Adipocyte (in vitro differentiated cells): ENCODE results near the gene YBEY.
A peak's percentile ranks its signal among the peaks of the same experiment; 100 is the strongest.

ENCODE experiments used
- DNase-seq: peaks from one replicate; pipeline ENCODE4 v3.0.0-alpha.2; 2015; ENCODE audit warnings: low read depth
- H3K27me3 ChIP-seq: replicated peaks from 2 replicates; pipeline ENCODE4 v1.7.0; 2013; ENCODE audit warnings: mild to moderate bottlenecking, low read length, moderate library complexity; ENCODE audit not compliant: control insufficient read depth, insufficient read depth
- H3K36me3 ChIP-seq: 2 replicates; pipeline ENCODE4 v1.7.0; 2013; ENCODE audit warnings: low read length, mild to moderate bottlenecking, moderate library complexity; ENCODE audit not compliant: control insufficient read depth, insufficient read depth, severe bottlenecking
- H3K4me1 ChIP-seq: 2 replicates; pipeline ENCODE4 v1.7.0; 2013; ENCODE audit warnings: mild to moderate bottlenecking, low read length, moderate library complexity; ENCODE audit not compliant: control insufficient read depth, insufficient read depth
- H3K4me3 ChIP-seq: 2 replicates; pipeline ENCODE4 v1.7.0; 2013; ENCODE audit warnings: mild to moderate bottlenecking, low read length, moderate library complexity
- H3K9ac ChIP-seq: 2 replicates; pipeline ENCODE4 v1.7.0; 2013; ENCODE audit warnings: mild to moderate bottlenecking, low read length, moderate library complexity
- H3K9me3 ChIP-seq: 2 replicates; pipeline ENCODE4 v1.7.0; 2013; ENCODE audit warnings: mild to moderate bottlenecking, low read length, moderate library complexity; ENCODE audit not compliant: control insufficient read depth

YBEY gene

GRCh38 chr21:46265736-46266525 is 20.2 kb upstream of the YBEY start:
- no peaks in the 10 kb centered on the region for H3K27me3 ChIP-seq
- peaks cover 80% of the 10 kb centered on the region for H3K36me3 ChIP-seq
- no peaks in the 10 kb centered on the region for H3K9me3 ChIP-seq
- no peak for DNase-seq
- H3K4me3 ChIP-seq = no peak overlapping the region
- no peaks in the 10 kb centered on the region for H3K4me1 ChIP-seq
- no peak overlapping the region for H3K9ac ChIP-seq

GRCh38 chr21:46266946-46267345 is 19.2 kb upstream of the YBEY start:
- Histone ChIP-seq H3K27me3 (no peaks in the 10 kb centered on the region), H3K4me1 (no peaks in the 10 kb centered on the region), H3K9ac (no peak overlapping the region), H3K9me3 (no peaks in the 10 kb centered on the region), H3K4me3 (no peak overlapping the region), H3K36me3 (peaks cover 81% of the 10 kb centered on the region)
- DNase-seq = no peak

GRCh38 chr21:46268371-46268770 is 17.8 kb upstream of the YBEY start:
- Histone ChIP-seq H3K4me3 (no peak overlapping the region), H3K4me1 (no peaks in the 10 kb centered on the region), H3K36me3 (peaks cover 91% of the 10 kb centered on the region), H3K9me3 (no peaks in the 10 kb centered on the region), H3K9ac (no peak overlapping the region), H3K27me3 (no peaks in the 10 kb centered on the region)
- no peak for DNase-seq

GRCh38 chr21:46269466-46269865 is 16.7 kb upstream of the YBEY start:
- Histone ChIP-seq H3K4me1 (no peaks in the 10 kb centered on the region), H3K27me3 (no peaks in the 10 kb centered on the region), H3K9me3 (no peaks in the 10 kb centered on the region), H3K4me3 (no peak overlapping the region), H3K36me3 (peaks cover 95% of the 10 kb centered on the region), H3K9ac (no peak overlapping the region)
- DNase-seq = no peak

- no peaks in the 10 kb centered on the region for H3K27me3 ChIP-seq
- no peaks in the 10 kb centered on the region for H3K4me1 ChIP-seq
- H3K4me3 ChIP-seq = no peak overlapping the region
- peaks cover 96% of the 10 kb centered on the region for H3K36me3 ChIP-seq
- H3K9me3 ChIP-seq = no peaks in the 10 kb centered on the region
- no peak for DNase-seq
- H3K9ac ChIP-seq = no peak overlapping the region
Observed at GRCh38 chr21:46273341-46273740, 12.8 kb upstream of the YBEY start.

GRCh38 chr21:46274797-46275390 is 11.2 kb upstream of the YBEY start:
- Histone ChIP-seq H3K9ac (no peak overlapping the region), H3K36me3 (peaks cover 93% of the 10 kb centered on the region), H3K9me3 (no peaks in the 10 kb centered on the region), H3K4me1 (no peaks in the 10 kb centered on the region), H3K4me3 (no peak overlapping the region), H3K27me3 (no peaks in the 10 kb centered on the region)
- DNase-seq = no peak

GRCh38 chr21:46284077-46284644 is 2.0 kb upstream of the YBEY start:
- Histone ChIP-seq H3K4me1 (peaks cover 43% of the 10 kb centered on the region), H3K36me3 (peaks cover 44% of the 10 kb centered on the region), H3K9ac (peak overlapping the region; percentile 96), H3K4me3 (peak overlapping the region; percentile 99), H3K9me3 (no peaks in the 10 kb centered on the region), H3K27me3 (no peaks in the 10 kb centered on the region)
- no peak for DNase-seq

- Histone ChIP-seq H3K4me1 (peaks cover 43% of the 10 kb centered on the region), H3K36me3 (peaks cover 39% of the 10 kb centered on the region)
- no peak for DNase-seq
Observed at GRCh38 chr21:46284733-46285132, 1.4 kb upstream of the YBEY start.

GRCh38 chr21:46285206-46285661 is 908 bp upstream of the YBEY start, which contains the start of gene MCM3AP:
TSS of gene MCM3AP (minus strand) at chr21:46285611. CDS start at chr21:46285286, 325 bp downstream.
- H3K36me3 ChIP-seq = peaks cover 34% of the 10 kb centered on the region
- peaks cover 43% of the 10 kb centered on the region for H3K4me1 ChIP-seq
- no peak for DNase-seq
- H3K9ac ChIP-seq = peak within 1 kb of the TSS; percentile 96
- no peaks in the 10 kb centered on the region for H3K9me3 ChIP-seq
- H3K27me3 ChIP-seq = no peaks in the 10 kb centered on the region
- peak within 1 kb of the TSS; percentile 99 for H3K4me3 ChIP-seq

More at GRCh38 chr21:46284733-46285132, 1.4 kb upstream of the YBEY start:
- H3K27me3 ChIP-seq = no peaks in the 10 kb centered on the region
- no peaks in the 10 kb centered on the region for H3K9me3 ChIP-seq
- H3K9ac ChIP-seq = peak overlapping the region; percentile 96
- peak overlapping the region; percentile 99 for H3K4me3 ChIP-seq

GRCh38 chr21:46286648-46287002 is 483 bp downstream of the YBEY start:
- Histone ChIP-seq H3K4me1 (peaks cover 39% of the 10 kb centered on the region), H3K4me3 (peak overlapping the region; percentile 99), H3K9ac (peak overlapping the region; percentile 96), H3K27me3 (no peaks in the 10 kb centered on the region), H3K36me3 (peaks cover 27% of the 10 kb centered on the region), H3K9me3 (no peaks in the 10 kb centered on the region)
- peak; percentile 88 for DNase-seq

GRCh38 chr21:46287541-46287940 is 1.4 kb downstream of the YBEY start:
- no peak for DNase-seq
- H3K27me3 ChIP-seq = no peaks in the 10 kb centered on the region
- H3K9ac ChIP-seq = peak overlapping the region; percentile 96
- no peaks in the 10 kb centered on the region for H3K9me3 ChIP-seq
- peaks cover 39% of the 10 kb centered on the region for H3K4me1 ChIP-seq
- peak overlapping the region; percentile 99 for H3K4me3 ChIP-seq
- peaks cover 25% of the 10 kb centered on the region for H3K36me3 ChIP-seq
